ENCODE data around the gene TIE1.

DNA sequence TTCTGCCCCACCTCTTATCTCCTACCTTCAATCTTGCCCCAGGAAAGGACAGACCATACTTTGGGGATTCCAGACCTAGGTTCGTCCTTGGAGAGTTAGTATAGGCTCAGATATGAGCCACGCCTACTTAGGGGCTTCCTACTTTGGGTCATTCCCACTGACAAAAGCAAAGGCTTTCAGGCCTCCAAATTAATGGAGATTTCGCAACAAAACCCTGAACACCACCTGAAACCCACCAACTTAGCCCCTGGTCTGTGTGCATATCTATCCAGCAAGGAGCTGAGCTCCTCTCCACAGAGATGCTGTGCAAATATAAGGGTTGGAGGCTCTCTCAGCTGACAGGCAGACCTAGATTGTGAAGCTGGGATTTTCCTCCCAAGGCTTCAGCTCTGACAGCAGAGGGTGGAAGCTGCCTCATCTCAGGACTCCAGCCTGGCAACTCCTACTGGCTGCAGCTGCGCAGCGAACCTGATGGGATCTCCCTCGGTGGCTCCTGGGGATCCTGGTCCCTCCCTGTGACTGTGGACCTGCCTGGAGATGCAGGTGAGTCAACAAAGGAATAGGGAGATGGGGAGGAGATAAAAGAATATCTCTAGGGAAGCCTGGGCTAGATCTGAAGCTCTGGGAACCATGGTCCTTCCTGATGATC is 38.9 kb downstream of the TIE1 start:
- TF ChIP-seq, protein P1, sequence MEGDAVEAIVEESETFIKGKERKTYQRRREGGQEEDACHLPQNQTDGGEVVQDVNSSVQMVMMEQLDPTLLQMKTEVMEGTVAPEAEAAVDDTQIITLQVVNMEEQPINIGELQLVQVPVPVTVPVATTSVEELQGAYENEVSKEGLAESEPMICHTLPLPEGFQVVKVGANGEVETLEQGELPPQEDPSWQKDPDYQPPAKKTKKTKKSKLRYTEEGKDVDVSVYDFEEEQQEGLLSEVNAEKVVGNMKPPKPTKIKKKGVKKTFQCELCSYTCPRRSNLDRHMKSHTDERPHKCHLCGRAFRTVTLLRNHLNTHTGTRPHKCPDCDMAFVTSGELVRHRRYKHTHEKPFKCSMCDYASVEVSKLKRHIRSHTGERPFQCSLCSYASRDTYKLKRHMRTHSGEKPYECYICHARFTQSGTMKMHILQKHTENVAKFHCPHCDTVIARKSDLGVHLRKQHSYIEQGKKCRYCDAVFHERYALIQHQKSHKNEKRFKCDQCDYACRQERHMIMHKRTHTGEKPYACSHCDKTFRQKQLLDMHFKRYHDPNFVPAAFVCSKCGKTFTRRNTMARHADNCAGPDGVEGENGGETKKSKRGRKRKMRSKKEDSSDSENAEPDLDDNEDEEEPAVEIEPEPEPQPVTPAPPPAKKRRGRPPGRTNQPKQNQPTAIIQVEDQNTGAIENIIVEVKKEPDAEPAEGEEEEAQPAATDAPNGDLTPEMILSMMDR (IDR thresholded peaks at IDR 0.05), result no peak
- TF ChIP-seq POLR2A (IDR thresholded peaks at IDR 0.05), result no peak

Data from ovary (tissue), 3 donors.